ENCODE measurements around the gene EFTUD2. TPM values are rescaled to one million over a fixed set of nuclear protein-coding genes. Genes with fewer than 3 reads are reported as not detected.

Gene EFTUD2
- total and polyA plus RNA-seq, 2 of the 13 experiments (the other 11 are each of a cell fraction or from before 2014, with no cell fraction given) = 111 to 137 TPM

DNA sequence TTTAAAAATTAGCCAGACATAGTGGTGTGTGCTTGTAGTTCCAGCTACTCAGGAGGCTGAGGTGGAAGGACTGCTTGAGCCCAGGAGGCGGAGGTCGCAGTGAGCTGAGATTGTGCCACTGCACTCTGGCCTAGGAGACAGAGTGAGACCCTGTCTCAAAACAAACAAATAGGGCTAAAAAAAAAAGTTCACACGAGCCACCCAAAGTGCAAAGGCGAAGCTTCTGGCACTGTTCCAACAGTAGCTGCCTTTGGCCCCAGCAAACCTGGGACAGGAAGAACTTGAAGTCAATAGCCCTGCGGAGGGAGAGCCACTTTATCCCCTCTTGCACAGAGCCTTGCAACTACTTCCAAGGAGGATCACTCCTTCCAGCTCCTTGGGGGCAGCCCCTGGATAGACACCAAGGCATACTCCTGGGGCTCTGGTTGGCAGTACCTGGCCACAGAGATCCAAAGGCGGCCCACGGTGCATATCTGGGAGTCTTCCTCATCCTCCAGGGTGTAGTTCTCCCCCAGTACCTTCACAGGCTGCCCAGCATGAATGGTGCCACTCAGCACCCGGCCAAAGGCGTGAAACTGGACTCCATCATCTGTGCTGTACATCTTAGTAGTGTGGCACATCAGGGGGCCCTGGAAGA, 36.8 kb downstream of the EFTUD2 start (continued):
- TF ChIP-seq, protein P1, sequence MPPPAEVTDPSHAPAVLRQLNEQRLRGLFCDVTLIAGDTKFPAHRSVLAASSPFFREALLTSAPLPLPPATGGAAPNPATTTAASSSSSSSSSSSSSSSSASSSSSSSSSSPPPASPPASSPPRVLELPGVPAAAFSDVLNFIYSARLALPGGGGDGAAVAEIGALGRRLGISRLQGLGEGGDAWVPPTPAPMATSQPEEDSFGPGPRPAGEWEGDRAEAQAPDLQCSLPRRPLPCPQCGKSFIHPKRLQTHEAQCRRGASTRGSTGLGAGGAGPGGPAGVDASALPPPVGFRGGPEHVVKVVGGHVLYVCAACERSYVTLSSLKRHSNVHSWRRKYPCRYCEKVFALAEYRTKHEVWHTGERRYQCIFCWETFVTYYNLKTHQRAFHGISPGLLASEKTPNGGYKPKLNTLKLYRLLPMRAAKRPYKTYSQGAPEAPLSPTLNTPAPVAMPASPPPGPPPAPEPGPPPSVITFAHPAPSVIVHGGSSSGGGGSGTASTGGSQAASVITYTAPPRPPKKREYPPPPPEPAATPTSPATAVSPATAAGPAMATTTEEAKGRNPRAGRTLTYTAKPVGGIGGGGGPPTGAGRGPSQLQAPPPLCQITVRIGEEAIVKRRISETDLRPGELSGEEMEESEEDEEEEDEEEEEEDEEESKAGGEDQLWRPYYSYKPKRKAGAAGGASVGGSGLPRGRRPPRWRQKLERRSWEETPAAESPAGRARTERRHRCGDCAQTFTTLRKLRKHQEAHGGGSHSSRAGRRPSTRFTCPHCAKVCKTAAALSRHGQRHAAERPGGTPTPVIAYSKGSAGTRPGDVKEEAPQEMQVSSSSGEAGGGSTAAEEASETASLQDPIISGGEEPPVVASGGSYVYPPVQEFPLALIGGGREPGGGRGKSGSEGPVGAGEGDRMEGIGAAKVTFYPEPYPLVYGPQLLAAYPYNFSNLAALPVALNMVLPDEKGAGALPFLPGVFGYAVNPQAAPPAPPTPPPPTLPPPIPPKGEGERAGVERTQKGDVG (CRISPR knock-in tag; IDR thresholded peaks at IDR 0.05; ENCODE audit: borderline replicate concordance) = no peak
- TF ChIP-seq TBX2 (CRISPR knock-in tag; IDR thresholded peaks at IDR 0.05; ENCODE audit: borderline replicate concordance) (no peak), GATA4 (IDR thresholded peaks at IDR 0.05; ENCODE audit: borderline replicate concordance, low read depth) (no peak), IRF2 (CRISPR knock-in tag; IDR thresholded peaks at IDR 0.05) (peak; percentile 50; the same call in 1 of the 2 replicates), HOXA3 (CRISPR knock-in tag; IDR thresholded peaks at IDR 0.05) (peak; percentile 38; the same call in 1 of the 2 replicates), LCORL (IDR thresholded peaks at IDR 0.05) (no peak), LCORL (CRISPR knock-in tag; IDR thresholded peaks at IDR 0.05) (peak; percentile 79), EEA1 (CRISPR knock-in tag; IDR thresholded peaks at IDR 0.05; ENCODE audit: borderline replicate concordance) (no peak), ERF (CRISPR knock-in tag; IDR thresholded peaks at IDR 0.05) (no peak), ZNF136 (CRISPR knock-in tag; IDR thresholded peaks at IDR 0.05; ENCODE audit: low read depth) (no peak), STAG1 (CRISPR knock-in tag; IDR thresholded peaks at IDR 0.05) (no peak), RBAK (CRISPR knock-in tag; IDR thresholded peaks at IDR 0.05) (no peak), PAX8 (CRISPR knock-in tag; IDR thresholded peaks at IDR 0.05; ENCODE audit: borderline replicate concordance) (no peak), KDM1A (CRISPR knock-in tag; IDR thresholded peaks at IDR 0.05) (no peak), ZNF367 (CRISPR knock-in tag; IDR thresholded peaks at IDR 0.05; ENCODE audit: borderline replicate concordance) (no peak), RXRB (CRISPR knock-in tag; IDR thresholded peaks at IDR 0.05; ENCODE audit: borderline replicate concordance) (peak; percentile 55), BCL6 (CRISPR knock-in tag; IDR thresholded peaks at IDR 0.05) (no peak)
- TF ChIP-seq, protein P2, sequence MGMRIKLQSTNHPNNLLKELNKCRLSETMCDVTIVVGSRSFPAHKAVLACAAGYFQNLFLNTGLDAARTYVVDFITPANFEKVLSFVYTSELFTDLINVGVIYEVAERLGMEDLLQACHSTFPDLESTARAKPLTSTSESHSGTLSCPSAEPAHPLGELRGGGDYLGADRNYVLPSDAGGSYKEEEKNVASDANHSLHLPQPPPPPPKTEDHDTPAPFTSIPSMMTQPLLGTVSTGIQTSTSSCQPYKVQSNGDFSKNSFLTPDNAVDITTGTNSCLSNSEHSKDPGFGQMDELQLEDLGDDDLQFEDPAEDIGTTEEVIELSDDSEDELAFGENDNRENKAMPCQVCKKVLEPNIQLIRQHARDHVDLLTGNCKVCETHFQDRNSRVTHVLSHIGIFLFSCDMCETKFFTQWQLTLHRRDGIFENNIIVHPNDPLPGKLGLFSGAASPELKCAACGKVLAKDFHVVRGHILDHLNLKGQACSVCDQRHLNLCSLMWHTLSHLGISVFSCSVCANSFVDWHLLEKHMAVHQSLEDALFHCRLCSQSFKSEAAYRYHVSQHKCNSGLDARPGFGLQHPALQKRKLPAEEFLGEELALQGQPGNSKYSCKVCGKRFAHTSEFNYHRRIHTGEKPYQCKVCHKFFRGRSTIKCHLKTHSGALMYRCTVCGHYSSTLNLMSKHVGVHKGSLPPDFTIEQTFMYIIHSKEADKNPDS (CRISPR knock-in tag; IDR thresholded peaks at IDR 0.05) = no peak
- TF ChIP-seq, protein P3, sequence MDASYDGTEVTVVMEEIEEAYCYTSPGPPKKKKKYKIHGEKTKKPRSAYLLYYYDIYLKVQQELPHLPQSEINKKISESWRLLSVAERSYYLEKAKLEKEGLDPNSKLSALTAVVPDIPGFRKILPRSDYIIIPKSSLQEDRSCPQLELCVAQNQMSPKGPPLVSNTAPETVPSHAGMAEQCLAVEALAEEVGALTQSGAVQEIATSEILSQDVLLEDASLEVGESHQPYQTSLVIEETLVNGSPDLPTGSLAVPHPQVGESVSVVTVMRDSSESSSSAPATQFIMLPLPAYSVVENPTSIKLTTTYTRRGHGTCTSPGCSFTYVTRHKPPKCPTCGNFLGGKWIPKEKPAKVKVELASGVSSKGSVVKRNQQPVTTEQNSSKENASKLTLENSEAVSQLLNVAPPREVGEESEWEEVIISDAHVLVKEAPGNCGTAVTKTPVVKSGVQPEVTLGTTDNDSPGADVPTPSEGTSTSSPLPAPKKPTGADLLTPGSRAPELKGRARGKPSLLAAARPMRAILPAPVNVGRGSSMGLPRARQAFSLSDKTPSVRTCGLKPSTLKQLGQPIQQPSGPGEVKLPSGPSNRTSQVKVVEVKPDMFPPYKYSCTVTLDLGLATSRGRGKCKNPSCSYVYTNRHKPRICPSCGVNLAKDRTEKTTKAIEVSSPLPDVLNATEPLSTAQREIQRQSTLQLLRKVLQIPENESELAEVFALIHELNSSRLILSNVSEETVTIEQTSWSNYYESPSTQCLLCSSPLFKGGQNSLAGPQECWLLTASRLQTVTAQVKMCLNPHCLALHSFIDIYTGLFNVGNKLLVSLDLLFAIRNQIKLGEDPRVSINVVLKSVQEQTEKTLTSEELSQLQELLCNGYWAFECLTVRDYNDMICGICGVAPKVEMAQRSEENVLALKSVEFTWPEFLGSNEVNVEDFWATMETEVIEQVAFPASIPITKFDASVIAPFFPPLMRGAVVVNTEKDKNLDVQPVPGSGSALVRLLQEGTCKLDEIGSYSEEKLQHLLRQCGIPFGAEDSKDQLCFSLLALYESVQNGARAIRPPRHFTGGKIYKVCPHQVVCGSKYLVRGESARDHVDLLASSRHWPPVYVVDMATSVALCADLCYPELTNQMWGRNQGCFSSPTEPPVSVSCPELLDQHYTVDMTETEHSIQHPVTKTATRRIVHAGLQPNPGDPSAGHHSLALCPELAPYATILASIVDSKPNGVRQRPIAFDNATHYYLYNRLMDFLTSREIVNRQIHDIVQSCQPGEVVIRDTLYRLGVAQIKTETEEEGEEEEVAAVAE (CRISPR knock-in tag; IDR thresholded peaks at IDR 0.05; ENCODE audit: borderline replicate concordance) = no peak
- TF ChIP-seq, protein P4, sequence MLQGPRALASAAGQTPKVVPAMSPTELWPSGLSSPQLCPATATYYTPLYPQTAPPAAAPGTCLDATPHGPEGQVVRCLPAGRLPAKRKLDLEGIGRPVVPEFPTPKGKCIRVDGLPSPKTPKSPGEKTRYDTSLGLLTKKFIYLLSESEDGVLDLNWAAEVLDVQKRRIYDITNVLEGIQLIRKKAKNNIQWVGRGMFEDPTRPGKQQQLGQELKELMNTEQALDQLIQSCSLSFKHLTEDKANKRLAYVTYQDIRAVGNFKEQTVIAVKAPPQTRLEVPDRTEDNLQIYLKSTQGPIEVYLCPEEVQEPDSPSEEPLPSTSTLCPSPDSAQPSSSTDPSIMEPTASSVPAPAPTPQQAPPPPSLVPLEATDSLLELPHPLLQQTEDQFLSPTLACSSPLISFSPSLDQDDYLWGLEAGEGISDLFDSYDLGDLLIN (CRISPR knock-in tag; IDR thresholded peaks at IDR 0.05; ENCODE audit: borderline replicate concordance) = no peak
